CD4-positive, alpha-beta T cell (primary cell): ENCODE measurements around the gene EPHB1. TPM values are rescaled to one million over a fixed set of nuclear protein-coding genes. Genes with fewer than 3 reads are reported as not detected.

Source experiments
- ATAC-seq: fragments of 200-7000 bp; cut with Tn5 transposase; one replicate; pipeline ENCODE4 v1.10.0; 2022; ENCODE audit warnings: mild to moderate bottlenecking; ENCODE audit not compliant: poor library complexity
- CTCF ChIA-PET: fragments of 350-600 bp; sonication (Branson Sonifier 250); formaldehyde crosslinking; loops from one replicate; lab custom pipeline; 2021; ENCODE audit warnings: antibody characterized with exemption, inconsistent platforms; lab: Charles Lee
- POLR2A ChIA-PET: fragments of 350-600 bp; sonication (Branson Sonifier 250); formaldehyde crosslinking; loops from one replicate; lab custom pipeline; 2021; ENCODE audit warnings: antibody characterized with exemption, inconsistent platforms; lab: Charles Lee
- DNase-seq, 14 experiments: peaks; one replicate each; pipeline ENCODE4 v3.0.0-alpha.2; 2013 to 2020; ENCODE audit warnings: mixed read lengths in 2 of 14
- H3K27ac ChIP-seq, 2 donors: one replicate each; pipeline versions ENCODE4 v1.5.1 to v1.7.0; 2013; ENCODE audit warnings: low read length in 2 of 2, low read depth in 1 of 2, mild to moderate bottlenecking in 1 of 2
- H3K27me3 ChIP-seq, 2 experiments: 1 replicate in 1 of 2; 2 replicates in 1 of 2; pipeline versions ENCODE4 v1.6.1 to v1.7.0; 2013; ENCODE audit warnings: low read length in 2 of 2, control low read depth in 1 of 2, mild to moderate bottlenecking in 1 of 2, moderate library complexity in 1 of 2; ENCODE audit not compliant: insufficient read depth in 2 of 2, control insufficient read depth in 1 of 2
- H3K36me3 ChIP-seq: one replicate; pipeline ENCODE4 v1.6.1; 2013; ENCODE audit warnings: low read length, control low read depth; ENCODE audit not compliant: insufficient read depth
- H3K4me1 ChIP-seq: one replicate; pipeline ENCODE4 v1.6.1; 2013; ENCODE audit warnings: low read length, control low read depth; ENCODE audit not compliant: insufficient read depth
- H3K4me3 ChIP-seq: one replicate; pipeline ENCODE4 v1.5.1; 2013; ENCODE audit warnings: mild to moderate bottlenecking, low read length, moderate library complexity
- H3K9me3 ChIP-seq, 2 experiments: 1 replicate in 1 of 2; 2 replicates in 1 of 2; pipeline versions ENCODE4 v1.6.1 to v1.7.0; 2013; ENCODE audit warnings: low read length in 2 of 2, mild to moderate bottlenecking in 2 of 2, control low read depth in 1 of 2, moderate library complexity in 1 of 2; ENCODE audit not compliant: control insufficient read depth in 1 of 2, insufficient read depth in 1 of 2
- H3K27ac Mint-ChIP-seq: one replicate; pipeline ENCODE4 v1.8.0; 2020; ENCODE audit warnings: mixed read lengths
- H3K27me3 Mint-ChIP-seq: one replicate; pipeline ENCODE4 v1.8.0; 2021; ENCODE audit warnings: mixed read lengths
- H3K36me3 Mint-ChIP-seq: one replicate; pipeline ENCODE4 v1.8.0; 2021; ENCODE audit warnings: low read depth, mixed read lengths
- H3K4me1 Mint-ChIP-seq: one replicate; pipeline ENCODE4 v1.8.0; 2021; ENCODE audit warnings: low read depth, mixed read lengths
- H3K4me3 Mint-ChIP-seq: one replicate; pipeline ENCODE4 v1.8.0; 2020; ENCODE audit warnings: mild to moderate bottlenecking, mixed read lengths
- H3K9me3 Mint-ChIP-seq: one replicate; pipeline ENCODE4 v1.8.0; 2020; ENCODE audit warnings: mixed read lengths
- CTCF ChIP-seq: fragments of 200-600 bp; IDR thresholded peaks from one replicate; pipeline ENCODE4 v1.8.0; 2022; ENCODE audit warnings: antibody characterized with exemption, mild to moderate bottlenecking
- intact Hi-C, 2 experiments: fragments of 100-400 bp; cut with DNase I in 1 of 2; cut with micrococcal nuclease in 1 of 2; formaldehyde crosslinking; loops; one replicate each; pipeline versions ENCODE4 v1.15.1 to v1.9.0; 2023 to 2025; cut with DNase I, micrococcal nuclease
- total RNA-seq, 174 experiments: library from RNA in 2 of 174; stranded (reverse) in 2 of 174; gene quantifications; one replicate each; pipeline ENCODE4 v1.2.3 and lab custom pipeline; 2021 to 2026

EPHB1 gene
- total RNA-seq, 2 experiments from 2014 or later = 0.08 to 0.49 TPM

GRCh38 chr3:134810850-134811249 is 15.8 kb downstream of the EPHB1 start:
- Mint-ChIP-seq H3K36me3 (no peaks in the 10 kb centered on the region), H3K9me3 (no peaks in the 10 kb centered on the region), H3K27me3 (no peaks in the 10 kb centered on the region), H3K27ac (no peak overlapping the region), H3K4me1 (no peaks in the 10 kb centered on the region), H3K4me3 (no peak overlapping the region)
- Histone ChIP-seq H3K27ac (no peak overlapping the region), H3K4me3 (no peak overlapping the region), H3K36me3 (no peaks in the 10 kb centered on the region), H3K4me1 (no peaks in the 10 kb centered on the region), H3K27me3 (no peaks in the 10 kb centered on the region), H3K9me3 (no peaks in the 10 kb centered on the region)
- POLR2A ChIA-PET = no interaction called here
- no peak for TF ChIP-seq CTCF
- intact Hi-C loops = no loop called here
- ATAC-seq (no peak), DNase-seq (no peak)
- CTCF ChIA-PET = no interaction called here

GRCh38 chr3:134813618-134814017 is 18.6 kb downstream of the EPHB1 start:
- H3K27ac ChIP-seq = no peak overlapping the region
- CTCF ChIA-PET = no interaction called here
- no peaks in the 10 kb centered on the region for H3K27me3 Mint-ChIP-seq
- DNase-seq (no peak), ATAC-seq (no peak)
- no peaks in the 10 kb centered on the region for H3K4me1 Mint-ChIP-seq
- no peaks in the 10 kb centered on the region for H3K9me3 Mint-ChIP-seq
- H3K36me3 ChIP-seq = no peaks in the 10 kb centered on the region
- TF ChIP-seq CTCF = no peak
- H3K9me3 ChIP-seq = no peaks in the 10 kb centered on the region
- H3K36me3 Mint-ChIP-seq = no peaks in the 10 kb centered on the region
- H3K4me1 ChIP-seq = no peaks in the 10 kb centered on the region
- no peaks in the 10 kb centered on the region for H3K27me3 ChIP-seq
- POLR2A ChIA-PET = no interaction called here
- intact Hi-C loops = no loop called here
- no peak overlapping the region for H3K27ac Mint-ChIP-seq
- no peak overlapping the region for H3K4me3 ChIP-seq
- no peak overlapping the region for H3K4me3 Mint-ChIP-seq

- ATAC-seq (no peak), DNase-seq (no peak)
- peaks cover 0 to 4% of the 10 kb centered on the region in 2 experiments for H3K9me3 ChIP-seq
- no peak overlapping the region for H3K27ac ChIP-seq
- TF ChIP-seq CTCF = no peak
- intact Hi-C loops = no loop called here
- POLR2A ChIA-PET = interaction anchor here (0.7 kb wide), 1 partner anchor 291 kb away, joined by 3 read pairs; no protein-coding TSS in a partner anchor
- H3K4me1 Mint-ChIP-seq = no peaks in the 10 kb centered on the region
- CTCF ChIA-PET = interaction anchor here (0.5 kb wide), 1 partner anchor 430 kb away, joined by 5 read pairs; no protein-coding TSS in a partner anchor
- no peak overlapping the region for H3K4me3 ChIP-seq
- no peaks in the 10 kb centered on the region for H3K36me3 Mint-ChIP-seq
- H3K9me3 Mint-ChIP-seq = no peaks in the 10 kb centered on the region
- H3K27me3 ChIP-seq = no peaks in the 10 kb centered on the region
- no peak overlapping the region for H3K27ac Mint-ChIP-seq
- H3K4me3 Mint-ChIP-seq = no peak overlapping the region
- H3K27me3 Mint-ChIP-seq = no peaks in the 10 kb centered on the region
- no peaks in the 10 kb centered on the region for H3K4me1 ChIP-seq
- H3K36me3 ChIP-seq = no peaks in the 10 kb centered on the region
These were observed 20.5 kb downstream of the EPHB1 start for GRCh38 chr3:134815519-134815918.
